Measurements from ENCODE around the gene GID4.

DNA sequence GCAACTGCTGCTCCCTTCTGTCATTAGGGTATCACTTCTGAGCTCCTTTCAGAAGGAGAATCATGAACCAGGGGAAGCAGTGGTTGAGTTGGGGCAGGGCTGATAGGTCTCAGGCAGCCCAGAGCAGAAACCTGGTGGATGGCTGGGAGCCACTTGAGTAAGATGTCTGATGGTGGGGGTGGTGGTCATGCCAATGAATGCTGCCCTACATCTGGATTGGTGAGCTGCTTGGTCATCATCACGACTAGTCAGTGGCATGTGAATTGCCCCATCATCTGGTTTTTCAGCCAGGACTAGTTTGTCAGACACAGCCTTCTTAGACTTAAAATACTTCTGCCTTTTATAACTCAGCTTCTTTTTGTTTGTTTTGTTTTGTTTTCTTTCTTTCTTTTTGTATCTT is 2.6 kb downstream of the GID4 start:
- TF ChIP-seq, protein P1, sequence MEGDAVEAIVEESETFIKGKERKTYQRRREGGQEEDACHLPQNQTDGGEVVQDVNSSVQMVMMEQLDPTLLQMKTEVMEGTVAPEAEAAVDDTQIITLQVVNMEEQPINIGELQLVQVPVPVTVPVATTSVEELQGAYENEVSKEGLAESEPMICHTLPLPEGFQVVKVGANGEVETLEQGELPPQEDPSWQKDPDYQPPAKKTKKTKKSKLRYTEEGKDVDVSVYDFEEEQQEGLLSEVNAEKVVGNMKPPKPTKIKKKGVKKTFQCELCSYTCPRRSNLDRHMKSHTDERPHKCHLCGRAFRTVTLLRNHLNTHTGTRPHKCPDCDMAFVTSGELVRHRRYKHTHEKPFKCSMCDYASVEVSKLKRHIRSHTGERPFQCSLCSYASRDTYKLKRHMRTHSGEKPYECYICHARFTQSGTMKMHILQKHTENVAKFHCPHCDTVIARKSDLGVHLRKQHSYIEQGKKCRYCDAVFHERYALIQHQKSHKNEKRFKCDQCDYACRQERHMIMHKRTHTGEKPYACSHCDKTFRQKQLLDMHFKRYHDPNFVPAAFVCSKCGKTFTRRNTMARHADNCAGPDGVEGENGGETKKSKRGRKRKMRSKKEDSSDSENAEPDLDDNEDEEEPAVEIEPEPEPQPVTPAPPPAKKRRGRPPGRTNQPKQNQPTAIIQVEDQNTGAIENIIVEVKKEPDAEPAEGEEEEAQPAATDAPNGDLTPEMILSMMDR (IDR thresholded peaks at IDR 0.05), result no peak
- TF ChIP-seq EP300 (IDR thresholded peaks at IDR 0.05) (no peak), POLR2A (IDR thresholded peaks at IDR 0.05) (no peak)
